Right lobe of liver (tissue), 6 donors: ENCODE measurements around the gene PIK3C2G. TPM values are rescaled to one million over a fixed set of nuclear protein-coding genes. Genes with fewer than 3 reads are reported as not detected.

ENCODE experiments used
- ATAC-seq, 4 donors: fragments of 200-7000 bp; cut with Tn5 transposase; one replicate each; pipeline ENCODE4 v1.9.1; 2020; ENCODE audit warnings: mild to moderate bottlenecking in 4 of 4, moderate library complexity in 4 of 4
- DNase-seq, 3 donors: peaks; one replicate each; pipeline ENCODE4 v3.0.0-alpha.2; 2020
- H3K27ac ChIP-seq, 3 donors: fragments of 200-600 bp; one replicate each; pipeline ENCODE4 v1.8.0; 2022
- H3K27me3 ChIP-seq, 2 donors: fragments of 200-600 bp; one replicate each; pipeline ENCODE4 v1.8.0; 2022
- H3K36me3 ChIP-seq, 4 donors: fragments of 200-600 bp; sonication (generic) in 1 of 4; one replicate each; pipeline versions ENCODE4 v1.5.1 to v1.8.0; 2017 to 2022; ENCODE audit warnings: control low read depth in 1 of 4
- H3K4me1 ChIP-seq, 4 donors: fragments of 200-600 bp; sonication (generic) in 1 of 4; one replicate each; pipeline versions ENCODE4 v1.5.1 to v1.8.0; 2017 to 2022; ENCODE audit warnings: control low read depth in 1 of 4
- H3K4me3 ChIP-seq, 3 donors: fragments of 200-600 bp; one replicate each; pipeline ENCODE4 v1.8.0; 2022
- H3K9me3 ChIP-seq, 4 donors: fragments of 200-600 bp; sonication (generic) in 1 of 4; one replicate each; pipeline versions ENCODE4 v1.5.1 to v1.8.0; 2017 to 2022; ENCODE audit warnings: control low read depth in 1 of 4
- CTCF ChIP-seq, 4 donors: fragments of 200-600 bp in 3 of 4; fragments of 450-650 bp in 1 of 4; IDR thresholded peaks; one replicate each; pipeline versions ENCODE4 v1.5.1 to v1.8.0; 2016 to 2022; ENCODE audit warnings: antibody characterized with exemption in 4 of 4, mild to moderate bottlenecking in 2 of 4
- POLR2A ChIP-seq: fragments of 450-650 bp; IDR thresholded peaks from one replicate; pipeline ENCODE4 v1.6.1; 2017; ENCODE audit warnings: antibody characterized with exemption, mild to moderate bottlenecking
- WGBS: methylation state at CpG from one replicate; pipeline ENCODE4 v1.1.6; 2018; ENCODE audit warnings: low coverage, low lambda C conversion rate; ENCODE audit not compliant: insufficient coverage; ENCODE audit errors: missing lambda C conversion rate; 5-methylcytosine and 5-hydroxymethylcytosine counted together
- intact Hi-C, 2 donors: fragments of 100-400 bp; cut with DNase I; formaldehyde crosslinking; loops; one replicate each; pipeline versions ENCODE4 v1.11.2 to v1.14.1; 2022
- total RNA-seq, 6 experiments: library from RNA; depleted of rRNA in 2 of 6; stranded (reverse); fragments of >200 nt in 2 of 6; fragmentation: NEBNext Ultra II Directional in 3 of 6; extraction: Animal tissue kit (Norgen Biotek cat#: 25700) in 3 of 6; gene quantifications; one replicate each; pipeline versions ENCODE4 v1.1.0 to v1.2.4, GENCODE V29; 2016 to 2023
- donor health status: DM: no; HTN: yes; CAD: no.
- donor health status: DM: no; HTN: no; CAD: no.
- donor health status: DM: no; HTN: no; CAD: no.
- donor health status: DM: no; HTN: yes; CAD: no.
- donor health status: DM: no; HTN: yes; CAD: no.

Gene PIK3C2G
- total RNA-seq, 6 experiments from 2014 or later: 12.5 to 30.5 (median 24.8) TPM

GRCh38 chr12:18402872-18403611, 141.7 kb downstream of the PIK3C2G start:
- Histone ChIP-seq H3K36me3 (no peaks in the 10 kb centered on the region), H3K4me3 (no peak overlapping the region), H3K27ac (peak overlapping the region in 2 of 3 donors; percentile 10 to 44), H3K27me3 (no peaks in the 10 kb centered on the region), H3K4me1 (peaks cover 0 to 4% (median 0%) of the 10 kb centered on the region in 4 donors), H3K9me3 (no peaks in the 10 kb centered on the region)
- 25% methylated on average over 3 of the region's 3 CpGs for WGBS
- ATAC-seq: peak; percentile 46 to 88 (median 78)
- DNase-seq: no peak
- TF ChIP-seq POLR2A: no peak
- TF ChIP-seq CTCF (IDR thresholded peaks at IDR 0.05): no peak
- intact Hi-C loops: no loop called here

- H3K4me3 ChIP-seq: no peak overlapping the region
- intact Hi-C loops: no loop called here
- ATAC-seq (no peak), DNase-seq (no peak)
- H3K4me1 ChIP-seq: no peaks in the 10 kb centered on the region
- no peaks in the 10 kb centered on the region for H3K36me3 ChIP-seq
- no peaks in the 10 kb centered on the region for H3K9me3 ChIP-seq
- H3K27ac ChIP-seq: no peak overlapping the region
- WGBS: 77% methylated on average over 1 of the region's 1 CpG
- TF ChIP-seq POLR2A (no peak), CTCF (IDR thresholded peaks at IDR 0.05) (no peak)
- no peaks in the 10 kb centered on the region for H3K27me3 ChIP-seq
Observed at GRCh38 chr12:18411453-18411852, 150.1 kb downstream of the PIK3C2G start.

GRCh38 chr12:18414671-18415070, 153.4 kb downstream of the PIK3C2G start:
- no peaks in the 10 kb centered on the region for H3K27me3 ChIP-seq
- H3K36me3 ChIP-seq: no peaks in the 10 kb centered on the region
- 93% methylated on average over 2 of the region's 2 CpGs for WGBS
- no peaks in the 10 kb centered on the region for H3K4me1 ChIP-seq
- H3K27ac ChIP-seq: no peak overlapping the region
- H3K4me3 ChIP-seq: no peak overlapping the region
- no peak for ATAC-seq
- intact Hi-C loops: no loop called here
- no peaks in the 10 kb centered on the region for H3K9me3 ChIP-seq
- DNase-seq: no peak
- TF ChIP-seq CTCF (IDR thresholded peaks at IDR 0.05) (no peak), POLR2A (no peak)

- DNase-seq: no peak
- ATAC-seq: no peak
- 65% methylated on average over 4 of the region's 4 CpGs for WGBS
- no peak overlapping the region for H3K27ac ChIP-seq
- H3K27me3 ChIP-seq: no peaks in the 10 kb centered on the region
- no peaks in the 10 kb centered on the region for H3K36me3 ChIP-seq
- intact Hi-C loops: no loop called here
- H3K4me1 ChIP-seq: no peaks in the 10 kb centered on the region
- TF ChIP-seq CTCF (IDR thresholded peaks at IDR 0.05) (no peak), POLR2A (no peak)
- no peak overlapping the region for H3K4me3 ChIP-seq
- H3K9me3 ChIP-seq: no peaks in the 10 kb centered on the region
Observed at GRCh38 chr12:18415227-18415626, 153.9 kb downstream of the PIK3C2G start.
